NCI-H128 (cell line): Measurements from ENCODE around the gene MYT1.

Experiments used
- DNase-seq: peaks from one replicate; lab custom pipeline; 2025; ENCODE audit not compliant: unreplicated experiment; lab: John Stamatoyannopoulos, UW

The MYT1 gene

DNA sequence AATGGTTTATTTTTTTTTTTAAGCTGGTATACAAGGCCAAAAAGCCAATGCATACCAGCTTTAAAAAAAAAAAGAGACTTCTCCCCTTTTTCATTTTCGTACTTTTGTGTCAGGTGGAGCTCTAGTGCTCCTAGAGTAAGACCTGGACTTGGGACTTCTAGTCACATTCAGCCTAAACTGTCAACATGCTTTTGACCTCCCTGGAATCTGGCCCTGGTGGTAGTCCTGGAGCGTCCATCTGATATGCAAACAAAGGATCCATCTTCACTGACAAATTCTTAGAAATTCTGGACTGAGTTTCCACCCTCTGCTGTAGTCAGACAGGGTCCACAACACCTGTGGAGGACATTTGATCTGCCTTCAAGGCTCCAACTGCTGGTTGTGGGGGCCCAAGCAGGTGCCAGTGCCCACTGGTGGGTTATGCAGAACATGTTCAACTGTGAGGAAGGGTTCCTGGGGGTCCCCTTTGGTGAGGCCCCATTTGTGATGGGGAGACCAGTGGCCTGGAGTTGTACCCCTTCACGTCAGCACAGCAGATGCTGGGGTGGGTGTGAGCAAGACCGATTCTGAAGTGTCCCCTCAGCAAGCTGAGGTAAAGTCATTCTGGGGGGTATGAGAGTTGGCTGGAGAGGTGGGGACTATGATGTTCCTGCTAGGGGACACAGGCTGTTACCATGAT, 78.7 kb downstream of the MYT1 start:
- no peak for DNase-seq

- no peak for DNase-seq
Observed at GRCh38 chr20:64244281-64244805, 80.1 kb downstream of the MYT1 start.

GRCh38 chr20:64244870-64245603, 80.8 kb downstream of the MYT1 start:
- DNase-seq: no peak

DNA sequence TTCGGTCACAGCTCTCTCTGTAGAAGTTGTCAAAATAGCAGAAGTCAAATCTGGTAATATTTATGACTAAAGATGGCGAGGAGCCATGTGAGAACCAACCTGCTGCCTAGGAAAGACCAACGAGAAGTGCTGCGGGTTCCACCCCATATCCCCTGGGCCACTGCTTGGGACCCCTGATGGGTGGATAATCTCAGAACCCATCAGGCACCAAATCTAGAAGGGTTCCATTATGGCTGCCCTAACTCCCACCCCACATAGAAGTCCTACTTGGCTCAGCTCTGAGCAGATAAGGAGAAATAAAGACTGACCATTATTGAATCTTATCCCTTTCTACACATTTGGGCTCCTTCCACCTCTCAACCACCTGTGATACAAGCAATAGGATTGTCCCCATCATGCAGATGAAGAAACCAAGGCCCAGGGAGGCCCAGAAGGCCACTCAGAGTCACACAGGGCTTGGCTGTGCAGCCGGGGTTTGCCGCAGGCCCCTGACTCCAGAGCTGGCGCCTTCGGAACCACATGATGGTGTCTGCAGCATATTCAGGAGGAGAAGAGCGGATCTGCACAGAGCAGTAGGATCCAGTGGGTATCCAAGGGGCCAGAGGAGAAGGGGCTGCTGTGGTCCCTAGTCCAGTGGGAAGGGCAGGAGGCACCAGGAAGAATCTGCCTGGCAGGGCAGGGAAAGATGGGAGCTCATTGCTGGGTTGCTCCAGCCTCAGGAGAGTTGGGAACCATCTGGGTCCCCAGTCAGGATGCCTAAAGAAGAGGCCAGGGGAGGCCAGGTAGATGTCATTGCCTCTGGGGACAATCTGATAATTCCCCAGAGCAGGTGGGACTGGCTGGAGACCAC, 81.7 kb downstream of the MYT1 start:
- DNase-seq: no peak

GRCh38 chr20:64246616-64247306, 82.5 kb downstream of the MYT1 start:
- DNase-seq: no peak

- DNase-seq: no peak
Observed at GRCh38 chr20:64247307-64247618, 83.0 kb downstream of the MYT1 start.

- DNase-seq: no peak
Observed at GRCh38 chr20:64247970-64248841, 84.0 kb downstream of the MYT1 start.

DNA sequence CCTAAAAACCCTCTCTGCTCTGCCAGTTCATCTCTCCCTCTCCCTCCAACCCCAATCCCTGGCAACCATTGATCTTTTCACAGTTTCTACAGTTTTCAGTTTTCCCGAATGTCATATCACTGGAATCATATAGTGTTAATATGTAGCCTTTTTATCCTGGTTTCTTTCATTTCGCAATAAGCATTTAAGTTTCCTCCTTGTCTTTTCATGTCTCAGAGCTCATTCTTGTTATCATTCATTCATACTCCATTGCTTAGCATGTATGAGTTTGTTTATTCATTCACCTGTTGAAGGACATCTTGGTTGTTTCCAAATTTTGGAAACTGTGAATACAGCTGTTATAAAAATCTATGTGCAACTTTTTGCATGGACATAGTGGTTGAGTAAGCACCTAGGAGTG, 85.8 kb downstream of the MYT1 start:
- no peak for DNase-seq

GRCh38 chr20:64253000-64253383, 88.7 kb downstream of the MYT1 start:
- DNase-seq: no peak

DNA sequence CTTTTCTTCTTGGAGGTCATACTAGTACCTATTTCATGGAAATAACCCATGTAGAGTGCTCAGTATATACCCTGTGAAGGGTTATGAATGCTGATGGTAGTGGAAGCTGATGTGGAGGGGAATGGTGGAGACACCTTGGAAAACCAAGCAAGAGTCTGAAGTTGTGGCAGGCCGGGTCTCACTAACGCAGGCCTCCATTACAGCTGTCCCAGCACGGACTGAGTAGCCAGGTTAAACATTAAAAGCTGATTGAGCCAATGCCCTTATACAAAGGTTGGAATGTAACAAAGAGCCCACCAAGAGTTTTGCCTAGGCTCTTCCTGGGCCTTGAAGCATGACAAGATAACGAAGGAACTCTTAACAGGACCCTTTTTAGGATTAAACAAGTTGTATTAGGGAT, 89.2 kb downstream of the MYT1 start:
- no peak for DNase-seq

- DNase-seq: no peak
Observed at GRCh38 chr20:64254156-64254555, 89.9 kb downstream of the MYT1 start.

- no peak for DNase-seq
Observed at GRCh38 chr20:64254571-64255360, 90.5 kb downstream of the MYT1 start.

DNA sequence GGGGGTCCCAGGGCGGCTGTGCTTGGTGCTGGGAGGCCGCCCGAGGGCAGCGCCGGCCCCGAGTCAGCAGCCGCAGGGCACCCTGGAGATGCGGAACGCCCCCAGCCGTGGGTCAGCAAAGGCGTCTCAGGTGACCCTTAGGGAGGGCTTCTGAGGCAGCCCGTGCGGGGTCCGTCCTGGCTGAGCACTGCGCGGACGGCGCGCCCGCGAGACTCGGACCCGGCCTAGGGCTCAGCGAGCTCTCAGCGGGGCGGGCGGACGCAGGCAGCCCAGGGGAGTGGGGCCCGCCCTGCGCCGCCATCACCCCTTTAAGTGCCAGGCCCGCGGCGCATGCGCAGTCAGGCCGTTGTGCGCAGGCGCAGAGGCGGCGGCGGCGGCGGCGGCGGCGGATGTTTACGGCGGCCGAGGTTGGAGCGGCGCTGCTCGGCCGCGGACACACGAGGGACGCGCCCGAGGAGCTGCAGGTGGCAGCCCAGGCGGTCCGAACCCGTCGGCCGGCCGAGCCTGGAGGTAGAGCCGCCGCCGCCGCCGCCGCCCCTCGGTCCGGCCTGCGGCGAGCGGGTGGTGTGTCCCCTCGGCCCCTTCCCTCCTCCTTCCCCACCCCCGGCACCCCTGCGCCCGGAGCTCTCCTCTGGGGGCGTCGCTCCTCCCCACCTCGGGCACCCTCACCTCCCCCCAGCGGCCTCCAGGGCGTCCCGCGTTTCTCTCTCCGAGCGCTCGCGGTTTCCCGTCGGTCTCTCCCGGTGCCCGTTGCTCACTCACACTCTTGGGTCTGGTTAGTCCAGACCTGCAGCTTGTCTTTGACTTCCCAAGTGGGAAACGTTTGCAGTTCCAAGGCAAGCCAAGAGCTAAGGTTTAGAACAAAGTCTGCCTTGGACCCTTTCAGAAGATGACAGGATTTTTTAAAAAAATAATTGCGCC, 91.4 kb downstream of the MYT1 start, which contains the start of gene PCMTD2:
TSS of gene PCMTD2 (plus strand) at position 388 of the 921 bp plus-strand sequence. CDS start 4,218 bp downstream, outside the sequence.
- DNase-seq: peak; percentile 76

GRCh38 chr20:64256282-64256935, 92.2 kb downstream of the MYT1 start:
- no peak for DNase-seq

DNA sequence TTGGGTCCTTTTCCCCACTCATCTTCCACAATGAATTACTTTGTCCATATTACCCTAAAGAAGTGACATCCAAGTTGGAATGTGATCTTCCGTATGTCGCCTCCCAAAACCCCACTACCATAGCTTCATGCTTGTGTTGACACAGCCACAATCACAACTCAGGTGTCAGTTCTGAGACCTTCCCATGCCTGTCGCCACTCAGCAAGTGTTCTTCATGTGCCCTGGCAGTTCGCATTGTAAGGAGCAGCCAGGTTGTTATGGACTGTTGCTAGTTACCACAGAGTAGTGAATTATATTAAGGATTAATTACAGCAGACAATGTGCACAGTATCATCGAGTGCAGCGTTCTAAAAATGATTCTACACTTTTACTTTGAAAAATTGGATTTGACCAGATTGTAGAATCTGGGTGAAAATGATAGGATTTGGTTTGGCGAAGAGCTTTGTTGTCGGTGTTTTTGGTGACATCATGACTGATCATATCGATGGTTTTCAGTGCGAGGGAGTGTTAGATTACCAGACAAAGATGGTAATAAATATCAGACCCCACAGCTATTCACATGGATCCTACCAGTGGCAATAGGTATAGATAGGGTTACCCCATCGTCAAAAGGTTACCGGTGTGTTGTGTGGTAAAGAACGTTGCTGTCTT, 93.0 kb downstream of the MYT1 start:
- DNase-seq: no peak

GRCh38 chr20:64258071-64258823, 94.0 kb downstream of the MYT1 start:
- DNase-seq: no peak
